Measurements from ENCODE around the gene CACNG4. TPM values are rescaled to one million over a fixed set of nuclear protein-coding genes. Genes with fewer than 3 reads are reported as not detected.

The CACNG4 gene
- total RNA-seq, 1 experiment from 2014 or later, result not detected

GRCh38 chr17:66946251-66946650 is 18.3 kb upstream of the CACNG4 start:
- Histone ChIP-seq H3K4me1 (ENCODE audit: low read length) (no peaks in the 10 kb centered on the region), H3K9ac (ENCODE audit: low read length) (no peak overlapping the region), H3K4me3 (ENCODE audit: low read length) (no peak overlapping the region), H3K9me3 (ENCODE audit: low read length) (no peaks in the 10 kb centered on the region), H3K4me2 (ENCODE audit: low read depth, low read length, poor library complexity, severe bottlenecking) (no peak overlapping the region), H3K27me3 (ENCODE audit: low read length) (no peaks in the 10 kb centered on the region; the same call in 1 of the 2 replicates), H3K79me2 (ENCODE audit: low read length) (no peaks in the 10 kb centered on the region), H4K20me1 (ENCODE audit: insufficient read depth, low read depth, low read length) (no peaks in the 10 kb centered on the region), H3K27ac (ENCODE audit: low read length) (no peak overlapping the region), H3K9me2 (replicated peaks; ENCODE audit: insufficient read depth, low read length) (no peaks in the 10 kb centered on the region), H2AFZ (ENCODE audit: low read length) (no peak overlapping the region), H3K36me3 (ENCODE audit: insufficient read depth, low read length) (no peaks in the 10 kb centered on the region)
- DNase-seq, result no peak

- Histone ChIP-seq H3K9ac (ENCODE audit: low read length) (no peak overlapping the region), H3K79me2 (ENCODE audit: low read length) (no peaks in the 10 kb centered on the region), H3K9me2 (replicated peaks; ENCODE audit: insufficient read depth, low read length) (no peaks in the 10 kb centered on the region), H3K9me3 (ENCODE audit: low read length) (no peaks in the 10 kb centered on the region), H3K36me3 (ENCODE audit: insufficient read depth, low read length) (no peaks in the 10 kb centered on the region), H3K27ac (ENCODE audit: low read length) (no peak overlapping the region), H3K4me1 (ENCODE audit: low read length) (no peaks in the 10 kb centered on the region), H3K27me3 (ENCODE audit: low read length) (no peaks in the 10 kb centered on the region; the same call in 1 of the 2 replicates), H2AFZ (ENCODE audit: low read length) (no peak overlapping the region), H3K4me3 (ENCODE audit: low read length) (no peak overlapping the region), H3K4me2 (ENCODE audit: low read depth, low read length, poor library complexity, severe bottlenecking) (no peak overlapping the region), H4K20me1 (ENCODE audit: insufficient read depth, low read depth, low read length) (no peaks in the 10 kb centered on the region)
- DNase-seq, result no peak
Observed at GRCh38 chr17:66947311-66947710, 17.2 kb upstream of the CACNG4 start.

GRCh38 chr17:66948061-66948750 is 16.3 kb upstream of the CACNG4 start:
- DNase-seq, result no peak
- H3K36me3 ChIP-seq (ENCODE audit: insufficient read depth, low read length), result no peaks in the 10 kb centered on the region
- H3K27ac ChIP-seq (ENCODE audit: low read length), result no peak overlapping the region
- H4K20me1 ChIP-seq (ENCODE audit: insufficient read depth, low read depth, low read length), result no peaks in the 10 kb centered on the region
- no peaks in the 10 kb centered on the region for H3K9me3 ChIP-seq (ENCODE audit: low read length)
- no peak overlapping the region for H2AFZ ChIP-seq (ENCODE audit: low read length)
- H3K27me3 ChIP-seq (ENCODE audit: low read length), result no peaks in the 10 kb centered on the region; the same call in 1 of the 2 replicates
- H3K79me2 ChIP-seq (ENCODE audit: low read length), result no peaks in the 10 kb centered on the region
- no peak overlapping the region for H3K4me2 ChIP-seq (ENCODE audit: low read depth, low read length, poor library complexity, severe bottlenecking)
- H3K4me1 ChIP-seq (ENCODE audit: low read length), result no peaks in the 10 kb centered on the region
- H3K4me3 ChIP-seq (ENCODE audit: low read length), result no peak overlapping the region
- H3K9ac ChIP-seq (ENCODE audit: low read length), result no peak overlapping the region
- H3K9me2 ChIP-seq (replicated peaks; ENCODE audit: insufficient read depth, low read length), result no peaks in the 10 kb centered on the region

- Histone ChIP-seq H3K9me3 (ENCODE audit: low read length) (no peaks in the 10 kb centered on the region), H3K36me3 (ENCODE audit: insufficient read depth, low read length) (no peaks in the 10 kb centered on the region), H3K9me2 (replicated peaks; ENCODE audit: insufficient read depth, low read length) (no peaks in the 10 kb centered on the region), H3K9ac (ENCODE audit: low read length) (no peak overlapping the region), H3K4me2 (ENCODE audit: low read depth, low read length, poor library complexity, severe bottlenecking) (no peak overlapping the region), H3K27ac (ENCODE audit: low read length) (no peak overlapping the region), H4K20me1 (ENCODE audit: insufficient read depth, low read depth, low read length) (no peaks in the 10 kb centered on the region), H3K4me1 (ENCODE audit: low read length) (no peaks in the 10 kb centered on the region), H3K79me2 (ENCODE audit: low read length) (no peaks in the 10 kb centered on the region), H3K4me3 (ENCODE audit: low read length) (no peak overlapping the region), H3K27me3 (ENCODE audit: low read length) (no peaks in the 10 kb centered on the region; the same call in 1 of the 2 replicates), H2AFZ (ENCODE audit: low read length) (no peak overlapping the region)
- no peak for DNase-seq
Observed at GRCh38 chr17:66949501-66949900, 15.0 kb upstream of the CACNG4 start.

- Histone ChIP-seq H3K9ac (ENCODE audit: low read length) (no peak overlapping the region), H4K20me1 (ENCODE audit: insufficient read depth, low read depth, low read length) (no peaks in the 10 kb centered on the region), H3K36me3 (ENCODE audit: insufficient read depth, low read length) (no peaks in the 10 kb centered on the region), H3K27me3 (ENCODE audit: low read length) (no peaks in the 10 kb centered on the region), H3K27ac (ENCODE audit: low read length) (no peak overlapping the region), H3K4me2 (ENCODE audit: low read depth, low read length, poor library complexity, severe bottlenecking) (no peak overlapping the region), H3K9me3 (ENCODE audit: low read length) (no peaks in the 10 kb centered on the region), H2AFZ (ENCODE audit: low read length) (no peak overlapping the region), H3K4me3 (ENCODE audit: low read length) (no peak overlapping the region), H3K79me2 (ENCODE audit: low read length) (no peaks in the 10 kb centered on the region), H3K9me2 (replicated peaks; ENCODE audit: insufficient read depth, low read length) (no peaks in the 10 kb centered on the region), H3K4me1 (ENCODE audit: low read length) (no peaks in the 10 kb centered on the region)
- no peak for DNase-seq
Observed at GRCh38 chr17:66950325-66950724, 14.2 kb upstream of the CACNG4 start.

- H3K9me2 ChIP-seq (replicated peaks; ENCODE audit: insufficient read depth, low read length), result no peaks in the 10 kb centered on the region
- DNase-seq, result no peak
- H3K79me2 ChIP-seq (ENCODE audit: low read length), result no peaks in the 10 kb centered on the region
- H3K4me3 ChIP-seq (ENCODE audit: low read length), result no peak overlapping the region
- no peaks in the 10 kb centered on the region for H3K36me3 ChIP-seq (ENCODE audit: insufficient read depth, low read length)
- H3K27ac ChIP-seq (ENCODE audit: low read length), result no peak overlapping the region
- no peak overlapping the region for H3K4me2 ChIP-seq (ENCODE audit: low read depth, low read length, poor library complexity, severe bottlenecking)
- H4K20me1 ChIP-seq (ENCODE audit: insufficient read depth, low read depth, low read length), result no peaks in the 10 kb centered on the region
- H3K27me3 ChIP-seq (ENCODE audit: low read length), result no peaks in the 10 kb centered on the region
- H3K4me1 ChIP-seq (ENCODE audit: low read length), result no peaks in the 10 kb centered on the region
- no peak overlapping the region for H2AFZ ChIP-seq (ENCODE audit: low read length)
- no peak overlapping the region for H3K9ac ChIP-seq (ENCODE audit: low read length)
- H3K9me3 ChIP-seq (ENCODE audit: low read length), result no peaks in the 10 kb centered on the region
Observed at GRCh38 chr17:66950886-66951604, 13.5 kb upstream of the CACNG4 start.

GRCh38 chr17:66951605-66951953 is 12.9 kb upstream of the CACNG4 start:
- H3K27ac ChIP-seq (ENCODE audit: low read length), result no peak overlapping the region
- H3K4me1 ChIP-seq (ENCODE audit: low read length), result no peaks in the 10 kb centered on the region
- no peaks in the 10 kb centered on the region for H4K20me1 ChIP-seq (ENCODE audit: insufficient read depth, low read depth, low read length)
- no peak overlapping the region for H3K4me3 ChIP-seq (ENCODE audit: low read length)
- no peaks in the 10 kb centered on the region for H3K9me3 ChIP-seq (ENCODE audit: low read length)
- no peaks in the 10 kb centered on the region for H3K27me3 ChIP-seq (ENCODE audit: low read length)
- DNase-seq, result no peak
- no peaks in the 10 kb centered on the region for H3K36me3 ChIP-seq (ENCODE audit: insufficient read depth, low read length)
- no peak overlapping the region for H2AFZ ChIP-seq (ENCODE audit: low read length)
- H3K79me2 ChIP-seq (ENCODE audit: low read length), result no peaks in the 10 kb centered on the region
- H3K4me2 ChIP-seq (ENCODE audit: low read depth, low read length, poor library complexity, severe bottlenecking), result no peak overlapping the region
- no peak overlapping the region for H3K9ac ChIP-seq (ENCODE audit: low read length)
- H3K9me2 ChIP-seq (replicated peaks; ENCODE audit: insufficient read depth, low read length), result no peaks in the 10 kb centered on the region

GRCh38 chr17:66952031-66952524 is 12.4 kb upstream of the CACNG4 start:
- no peak overlapping the region for H3K4me2 ChIP-seq (ENCODE audit: low read depth, low read length, poor library complexity, severe bottlenecking)

More at GRCh38 chr17:66952031-66952524, 12.4 kb upstream of the CACNG4 start:
- Histone ChIP-seq H3K79me2 (ENCODE audit: low read length) (no peaks in the 10 kb centered on the region), H2AFZ (ENCODE audit: low read length) (no peak overlapping the region), H3K36me3 (ENCODE audit: insufficient read depth, low read length) (no peaks in the 10 kb centered on the region), H3K9me2 (replicated peaks; ENCODE audit: insufficient read depth, low read length) (no peaks in the 10 kb centered on the region), H3K9ac (ENCODE audit: low read length) (no peak overlapping the region), H3K27me3 (ENCODE audit: low read length) (no peaks in the 10 kb centered on the region), H3K4me3 (ENCODE audit: low read length) (no peak overlapping the region), H3K4me1 (ENCODE audit: low read length) (no peaks in the 10 kb centered on the region), H3K27ac (ENCODE audit: low read length) (no peak overlapping the region), H4K20me1 (ENCODE audit: insufficient read depth, low read depth, low read length) (no peaks in the 10 kb centered on the region), H3K9me3 (ENCODE audit: low read length) (no peaks in the 10 kb centered on the region)
- no peak for DNase-seq
